IMR-90 (cell line): ENCODE measurements around the gene ZNF318. TPM values are rescaled to one million over a fixed set of nuclear protein-coding genes. Genes with fewer than 3 reads are reported as not detected.

Experiments
- ATAC-seq: fragments of 200-7000 bp; cut with Tn5 transposase; 2 replicates; pipeline ENCODE4 v1.9.1; 2020; ENCODE audit warnings: low read depth, mild to moderate bottlenecking, moderate library complexity
- BruUV-seq: library from RNA; stranded (reverse); fragments of 400-500 nt; replicated peaks from 2 replicates; lab custom pipeline; 2021; lab: Mats Ljungman, UMichigan
- CTCF ChIA-PET: fragments of 300-600 bp; formaldehyde crosslinking; extraction: SDS; loops from one replicate; lab custom pipeline; 2021; ENCODE audit warnings: antibody characterized with exemption; lab: Yijun Ruan, JAX
- POLR2A ChIA-PET: fragments of 300-600 bp; sonication (Branson Sonifier 250); formaldehyde crosslinking; loops from one replicate; lab custom pipeline; 2022; ENCODE audit warnings: antibody characterized with exemption; ENCODE audit not compliant: unreplicated experiment; lab: Charles Lee
- DNase-seq: peaks from one replicate; pipeline ENCODE4 v3.0.0; 2013
- H2AFZ ChIP-seq: replicated peaks from 2 replicates; pipeline ENCODE3; 2013; ENCODE audit warnings: low read length, mild to moderate bottlenecking; ENCODE audit not compliant: poor library complexity
- H2AK5ac ChIP-seq: 2 replicates; pipeline ENCODE4 v1.6.1; 2013; ENCODE audit warnings: low read depth, low read length, inconsistent platforms
- H2AK9ac ChIP-seq: replicated peaks from 2 replicates; pipeline ENCODE3; 2013; ENCODE audit warnings: mild to moderate bottlenecking, low read depth, low read length, moderate library complexity; ENCODE audit not compliant: poor library complexity
- H2BK120ac ChIP-seq: 2 replicates; pipeline ENCODE4 v1.6.1; 2013; ENCODE audit warnings: low read depth, low read length, inconsistent platforms
- H2BK15ac ChIP-seq: 3 replicates; pipeline ENCODE4 v1.6.1; 2013; ENCODE audit warnings: low read depth, low read length, inconsistent platforms
- H2BK20ac ChIP-seq: 2 replicates; pipeline ENCODE4 v1.6.1; 2013; ENCODE audit warnings: low read depth, mild to moderate bottlenecking, inconsistent platforms, low read length, moderate library complexity
- H2BK5ac ChIP-seq: 2 replicates; pipeline ENCODE4 v1.6.1; 2013; ENCODE audit warnings: mild to moderate bottlenecking, low read depth, low read length, inconsistent platforms; ENCODE audit not compliant: poor library complexity, severe bottlenecking
- H3K14ac ChIP-seq: replicated peaks from 2 replicates; pipeline ENCODE4 v1.6.1; 2013; ENCODE audit warnings: low read depth, low read length, inconsistent platforms
- H3K18ac ChIP-seq: 2 replicates; pipeline ENCODE4 v1.6.1; 2013; ENCODE audit warnings: low read depth, low read length, control low read depth
- H3K23ac ChIP-seq: 2 replicates; pipeline ENCODE4 v1.6.1; 2013; ENCODE audit warnings: low read depth, low read length, inconsistent platforms
- H3K27ac ChIP-seq: 2 replicates; pipeline ENCODE4 v1.5.1; 2013; ENCODE audit warnings: mild to moderate bottlenecking, control low read depth, low read length; ENCODE audit not compliant: insufficient read depth
- H3K27me3 ChIP-seq: 2 replicates; pipeline ENCODE4 v1.6.1; 2013; ENCODE audit warnings: low read length; ENCODE audit not compliant: control insufficient read depth, insufficient read depth
- H3K36me3 ChIP-seq: 2 replicates; pipeline ENCODE4 v1.6.1; 2013; ENCODE audit warnings: low read length, mixed read lengths; ENCODE audit not compliant: control insufficient read depth, insufficient read depth
- H3K4ac ChIP-seq: 2 replicates; pipeline ENCODE4 v1.6.1; 2013; ENCODE audit warnings: low read depth, low read length, inconsistent platforms
- H3K4me1 ChIP-seq: 2 replicates; pipeline ENCODE4 v1.6.1; 2013; ENCODE audit warnings: low read length, mixed read lengths; ENCODE audit not compliant: control insufficient read depth, insufficient read depth
- H3K4me2 ChIP-seq: 2 replicates; pipeline ENCODE4 v1.6.1; 2013; ENCODE audit warnings: low read depth, mild to moderate bottlenecking, control low read depth, low read length, moderate library complexity
- H3K4me3 ChIP-seq: 2 replicates; pipeline ENCODE4 v1.5.1; 2013; ENCODE audit warnings: low read depth, mild to moderate bottlenecking, control low read depth, low read length, moderate library complexity; ENCODE audit not compliant: insufficient read depth
- H3K56ac ChIP-seq: 2 replicates; pipeline ENCODE4 v1.6.1; 2013; ENCODE audit warnings: low read length, inconsistent platforms; ENCODE audit not compliant: insufficient read depth; ENCODE audit errors: extremely low read depth
- H3K79me1 ChIP-seq, 2 experiments: 2 replicates each; pipeline ENCODE4 v1.6.1; 2013; ENCODE audit warnings: low read length in 2 of 2, inconsistent platforms in 1 of 2, low read depth in 1 of 2
- H3K9ac ChIP-seq: 2 replicates; pipeline ENCODE4 v1.6.1; 2013; ENCODE audit warnings: low read depth, low read length, control low read depth
- H3K9me1 ChIP-seq: 2 replicates; pipeline ENCODE4 v1.6.1; 2013; ENCODE audit warnings: low read length, inconsistent platforms; ENCODE audit not compliant: insufficient read depth
- H3K9me3 ChIP-seq: 2 replicates; pipeline ENCODE4 v1.6.1; 2013; ENCODE audit warnings: low read length; ENCODE audit not compliant: control insufficient read depth, insufficient read depth
- H4K20me1 ChIP-seq: 2 replicates; pipeline ENCODE4 v1.6.1; 2013; ENCODE audit warnings: low read length, inconsistent platforms; ENCODE audit not compliant: insufficient read depth
- H4K5ac ChIP-seq: 2 replicates; pipeline ENCODE4 v1.6.1; 2013; ENCODE audit warnings: mild to moderate bottlenecking, low read depth, low read length, control low read depth
- H4K8ac ChIP-seq, 2 experiments: 2 replicates each; pipeline ENCODE4 v1.6.1; 2013; ENCODE audit warnings: low read depth in 2 of 2, low read length in 2 of 2, control low read depth in 1 of 2, inconsistent platforms in 1 of 2
- H4K91ac ChIP-seq: 2 replicates; pipeline ENCODE4 v1.6.1; 2013; ENCODE audit warnings: low read depth, low read length, inconsistent platforms; ENCODE audit not compliant: insufficient read depth
- SMC3 ChIP-seq: fragments of 150-350 bp; IDR thresholded peaks from 2 replicates; pipeline ENCODE4 v1.6.1; 2016; ENCODE audit warnings: low read depth, mild to moderate bottlenecking, antibody characterized with exemption, low read length, moderate library complexity
- WGBS, 2 experiments: methylation state at CpG; one replicate each; pipeline versions ENCODE4 v1.1.5 to v1.1.7; 2013; ENCODE audit warnings: missing lambda C conversion rate in 2 of 2; ENCODE audit not compliant: insufficient read length in 1 of 2; ENCODE audit errors: extremely low coverage in 2 of 2; 5-methylcytosine and 5-hydroxymethylcytosine counted together
- dilution Hi-C: fragments of 300-500 bp; cut with HindIII; formaldehyde crosslinking; loops from one replicate; pipeline ENCODE4 v1.14.3; 2018; ENCODE audit warnings: low sequenced_read_pairs; ENCODE audit not compliant: unreplicated experiment
- in situ Hi-C: fragments of 300-500 bp; cut with MboI; formaldehyde crosslinking; loops from 3 replicates; pipeline ENCODE4 v1.14.3; 2019; ENCODE audit warnings: low sequenced_read_pairs, inconsistent platforms, mixed read lengths
- intact Hi-C: fragments of 100-400 bp; cut with micrococcal nuclease; formaldehyde crosslinking; loops from 2 replicates; pipeline ENCODE4 v1.10.0; 2022
- polyA plus RNA-seq, 3 experiments: library from polyadenylated mRNA; depleted of rRNA; stranded (reverse); fragments of >200 nt; gene quantifications; 2 replicates each; pipeline ENCODE4 v1.2.3, GENCODE V29; 2012; ENCODE audit warnings: low replicate concordance in 1 of 3
- total RNA-seq: library from RNA; depleted of rRNA; stranded (reverse); fragments of >200 nt; gene quantifications from 2 replicates; pipeline ENCODE4 v1.2.3, GENCODE V29; 2012
- TF ChIP-seq, protein P1 (sequence below): fragments of 150-350 bp; IDR thresholded peaks from 2 replicates; pipeline ENCODE4 v1.6.1; 2016; ENCODE audit warnings: low read depth, mild to moderate bottlenecking, low read length, moderate library complexity, borderline replicate concordance

The ZNF318 gene
- total and polyA plus RNA-seq, 2 of the 4 experiments (the other 2 are of a cell fraction): 5.7 to 6.6 TPM

- Histone ChIP-seq H2BK120ac (no peak overlapping the region), H3K9me1 (no peaks in the 10 kb centered on the region), H4K20me1 (no peaks in the 10 kb centered on the region), H2BK20ac (no peak overlapping the region), H3K27ac (no peak overlapping the region), H3K18ac (no peak overlapping the region), H2AFZ (no peak overlapping the region), H3K9ac (no peak overlapping the region), H2BK15ac (no peak overlapping the region), H2AK9ac (no peak overlapping the region), H3K79me1 (no peaks in the 10 kb centered on the region), H3K36me3 (no peaks in the 10 kb centered on the region), H4K8ac (no peak overlapping the region), H3K23ac (no peak overlapping the region), H3K4me2 (no peak overlapping the region), H3K9me3 (no peaks in the 10 kb centered on the region), H3K4ac (no peak overlapping the region), H3K27me3 (peaks cover 31% of the 10 kb centered on the region), H4K91ac (no peak overlapping the region), H2BK5ac (no peak overlapping the region), H3K56ac (no peak overlapping the region), H3K14ac (no peak overlapping the region), H2AK5ac (no peak overlapping the region), H3K4me3 (no peak overlapping the region), H3K4me1 (no peaks in the 10 kb centered on the region), H4K5ac (no peak overlapping the region)
- CTCF ChIA-PET: interaction anchor here (1.3 kb wide), 1 partner anchor 8 kb away, joined by 3 read pairs; no protein-coding TSS in a partner anchor
- ATAC-seq (no peak), DNase-seq (no peak)
- WGBS, 2 experiments: 100% methylated on average over 3 of the region's 4 CpGs; no CpG with 5 or more reads in 1 of the 2 experiments
- in situ Hi-C loops: no loop called here
- intact Hi-C loops: no loop called here
- TF ChIP-seq, protein P1, sequence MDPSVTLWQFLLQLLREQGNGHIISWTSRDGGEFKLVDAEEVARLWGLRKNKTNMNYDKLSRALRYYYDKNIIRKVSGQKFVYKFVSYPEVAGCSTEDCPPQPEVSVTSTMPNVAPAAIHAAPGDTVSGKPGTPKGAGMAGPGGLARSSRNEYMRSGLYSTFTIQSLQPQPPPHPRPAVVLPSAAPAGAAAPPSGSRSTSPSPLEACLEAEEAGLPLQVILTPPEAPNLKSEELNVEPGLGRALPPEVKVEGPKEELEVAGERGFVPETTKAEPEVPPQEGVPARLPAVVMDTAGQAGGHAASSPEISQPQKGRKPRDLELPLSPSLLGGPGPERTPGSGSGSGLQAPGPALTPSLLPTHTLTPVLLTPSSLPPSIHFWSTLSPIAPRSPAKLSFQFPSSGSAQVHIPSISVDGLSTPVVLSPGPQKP: no peak
- TF ChIP-seq SMC3: no peak
- dilution Hi-C loops: no loop called here
- POLR2A ChIA-PET: no interaction called here
- BruUV-seq: no TSS peak
Measured at GRCh38 chr6:43394982-43395381, 25.5 kb upstream of the ZNF318 start.
